ENCODE measurements around the gene NR1H3.

DNA sequence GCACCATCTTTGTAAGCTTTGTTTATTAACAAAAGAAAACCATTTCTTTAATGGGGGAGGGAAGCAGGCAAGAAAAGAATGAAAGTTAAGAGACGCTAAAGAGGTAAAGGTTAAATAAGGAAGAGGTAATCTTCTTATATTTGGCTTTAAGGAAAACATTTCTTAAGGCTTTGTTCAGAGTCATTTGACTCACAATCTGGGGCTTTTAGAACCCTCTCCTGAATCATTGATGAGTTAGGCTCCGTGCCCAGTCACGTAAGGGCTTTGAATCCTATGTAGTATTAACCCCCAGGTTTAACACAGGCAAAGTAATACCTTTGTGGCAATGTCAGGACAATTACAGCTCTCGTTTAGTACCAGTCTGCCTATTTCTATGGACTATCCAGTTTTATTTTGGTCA is 38.2 kb downstream of the NR1H3 start:
- TF ChIP-seq, protein P1, sequence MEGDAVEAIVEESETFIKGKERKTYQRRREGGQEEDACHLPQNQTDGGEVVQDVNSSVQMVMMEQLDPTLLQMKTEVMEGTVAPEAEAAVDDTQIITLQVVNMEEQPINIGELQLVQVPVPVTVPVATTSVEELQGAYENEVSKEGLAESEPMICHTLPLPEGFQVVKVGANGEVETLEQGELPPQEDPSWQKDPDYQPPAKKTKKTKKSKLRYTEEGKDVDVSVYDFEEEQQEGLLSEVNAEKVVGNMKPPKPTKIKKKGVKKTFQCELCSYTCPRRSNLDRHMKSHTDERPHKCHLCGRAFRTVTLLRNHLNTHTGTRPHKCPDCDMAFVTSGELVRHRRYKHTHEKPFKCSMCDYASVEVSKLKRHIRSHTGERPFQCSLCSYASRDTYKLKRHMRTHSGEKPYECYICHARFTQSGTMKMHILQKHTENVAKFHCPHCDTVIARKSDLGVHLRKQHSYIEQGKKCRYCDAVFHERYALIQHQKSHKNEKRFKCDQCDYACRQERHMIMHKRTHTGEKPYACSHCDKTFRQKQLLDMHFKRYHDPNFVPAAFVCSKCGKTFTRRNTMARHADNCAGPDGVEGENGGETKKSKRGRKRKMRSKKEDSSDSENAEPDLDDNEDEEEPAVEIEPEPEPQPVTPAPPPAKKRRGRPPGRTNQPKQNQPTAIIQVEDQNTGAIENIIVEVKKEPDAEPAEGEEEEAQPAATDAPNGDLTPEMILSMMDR (IDR thresholded peaks at IDR 0.05), result no peak
- TF ChIP-seq POLR2A (IDR thresholded peaks at IDR 0.05), result no peak

All from right lobe of liver (tissue), 4 donors.